ENCODE data around the gene KDM6B.
A peak's percentile ranks its signal among the peaks of the same experiment; 100 is the strongest.

Gene KDM6B

DNA sequence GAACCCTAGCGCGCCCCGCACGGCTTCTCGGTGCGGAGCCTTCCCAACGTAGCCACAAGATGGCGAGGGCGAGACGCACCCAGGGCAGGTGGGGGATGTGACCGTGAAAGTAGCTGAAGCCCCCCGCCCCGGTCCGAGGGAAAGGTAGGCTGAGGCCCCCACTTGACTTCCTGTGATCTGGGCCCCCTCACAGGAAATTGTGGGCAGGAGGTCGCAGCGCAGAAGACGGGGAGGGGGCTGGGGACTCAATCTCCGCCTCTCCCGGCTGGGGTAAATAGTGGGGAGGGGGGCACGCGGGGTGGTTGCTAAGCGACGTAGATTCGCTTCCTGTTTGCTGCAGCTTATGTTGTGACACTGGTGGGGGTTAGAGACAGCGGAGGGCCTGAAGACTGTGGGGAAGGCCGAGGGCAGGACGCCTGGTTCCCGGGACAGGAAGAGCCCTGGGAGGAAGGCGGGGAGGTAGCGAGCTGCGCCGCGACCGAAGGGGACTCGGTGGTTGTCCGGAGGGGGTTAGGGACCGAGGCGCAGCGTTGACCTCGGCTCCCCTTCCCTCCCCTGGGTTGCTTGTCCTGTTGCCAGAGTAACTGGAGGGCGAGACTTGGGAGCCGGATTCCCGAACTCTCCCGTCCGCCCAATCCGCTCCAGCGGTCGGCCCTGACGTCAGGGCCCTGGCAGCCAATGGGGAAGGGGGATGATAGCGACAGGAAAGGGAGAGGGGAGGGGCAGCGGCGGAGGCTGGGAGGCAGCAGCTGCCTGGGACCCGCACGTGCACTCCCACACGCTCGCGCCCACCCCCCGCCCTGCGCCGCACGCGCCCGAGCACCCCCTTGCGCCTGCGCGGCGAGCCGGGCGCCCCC is 1.2 kb downstream of the KDM6B start:
- peak overlapping the region; percentile 84 for H3K27ac Mint-ChIP-seq
- peaks cover 45% of the 10 kb centered on the region for H3K4me1 Mint-ChIP-seq
- H3K36me3 Mint-ChIP-seq, result no peaks in the 10 kb centered on the region

GRCh38 chr17:7835814-7836595 is 2.0 kb downstream of the KDM6B start:
- Mint-ChIP-seq H3K9me3 (no peaks in the 10 kb centered on the region), H3K27me3 (no peaks in the 10 kb centered on the region), H3K27ac (peak overlapping the region; percentile 94), H3K4me1 (peaks cover 53% of the 10 kb centered on the region), H3K4me3 (peak overlapping the region; percentile 88), H3K36me3 (peaks cover 4% of the 10 kb centered on the region)

More for the DNA sequence above, 1.2 kb downstream of the KDM6B start:
- no peaks in the 10 kb centered on the region for H3K9me3 Mint-ChIP-seq
- H3K4me3 Mint-ChIP-seq, result peak overlapping the region; percentile 88
- H3K27me3 Mint-ChIP-seq, result no peaks in the 10 kb centered on the region

DNA sequence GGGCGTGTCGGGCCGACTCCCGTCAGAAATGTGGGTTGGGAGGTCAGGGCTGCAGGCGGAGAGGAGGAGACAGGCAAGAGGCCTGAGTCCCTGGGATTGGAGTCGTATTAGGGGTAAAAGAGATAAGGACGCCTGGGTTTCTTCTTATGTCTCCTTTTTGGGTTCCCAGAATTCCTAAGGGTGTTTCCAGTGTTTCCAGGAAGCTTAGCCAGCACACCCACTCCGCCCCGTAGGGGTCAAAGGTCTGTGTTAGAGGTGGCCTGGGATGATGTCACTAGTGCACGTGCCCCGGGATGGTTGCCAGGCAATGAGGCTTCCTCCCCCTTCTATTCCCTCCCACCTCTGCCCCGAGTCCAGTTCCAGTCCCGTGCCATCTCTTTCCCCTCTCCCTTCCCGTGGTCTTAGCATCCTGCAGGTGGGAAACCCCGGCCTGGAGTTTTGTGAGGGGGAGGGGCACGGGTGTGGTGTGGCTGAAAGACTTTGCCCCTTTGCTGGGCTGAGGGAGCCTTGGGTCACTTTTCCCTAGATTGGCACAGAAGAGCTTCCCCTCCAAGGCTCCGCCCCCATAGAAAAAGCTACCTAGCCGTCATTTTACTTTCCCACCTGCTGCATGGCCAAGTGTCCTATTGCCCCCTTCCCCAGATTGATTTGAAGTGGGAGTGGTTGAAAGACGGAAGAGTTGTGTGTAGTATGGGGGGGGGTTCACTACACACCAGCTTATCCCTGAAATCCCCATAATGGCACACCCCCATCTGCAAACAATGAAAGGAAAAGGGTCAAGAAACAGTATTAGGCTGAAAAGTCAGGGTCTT is 2.8 kb downstream of the KDM6B start:
- Mint-ChIP-seq H3K27ac (peak overlapping the region; percentile 91), H3K36me3 (peaks cover 4% of the 10 kb centered on the region), H3K4me1 (peaks cover 55% of the 10 kb centered on the region), H3K27me3 (no peaks in the 10 kb centered on the region), H3K9me3 (no peaks in the 10 kb centered on the region), H3K4me3 (peak overlapping the region; percentile 88)

- Mint-ChIP-seq H3K36me3 (peaks cover 4% of the 10 kb centered on the region), H3K9me3 (no peaks in the 10 kb centered on the region), H3K27me3 (no peaks in the 10 kb centered on the region), H3K4me3 (peak overlapping the region; percentile 88), H3K27ac (peak overlapping the region; percentile 91), H3K4me1 (peaks cover 55% of the 10 kb centered on the region)
Observed at GRCh38 chr17:7837408-7838088, 3.5 kb downstream of the KDM6B start.

GRCh38 chr17:7838090-7839075 is 4.4 kb downstream of the KDM6B start:
- peaks cover 4% of the 10 kb centered on the region for H3K36me3 Mint-ChIP-seq
- H3K4me3 Mint-ChIP-seq, result peak overlapping the region; percentile 98
- peaks cover 52% of the 10 kb centered on the region for H3K4me1 Mint-ChIP-seq
- H3K27me3 Mint-ChIP-seq, result no peaks in the 10 kb centered on the region
- H3K27ac Mint-ChIP-seq, result peak overlapping the region; percentile 88
- no peaks in the 10 kb centered on the region for H3K9me3 Mint-ChIP-seq

DNA sequence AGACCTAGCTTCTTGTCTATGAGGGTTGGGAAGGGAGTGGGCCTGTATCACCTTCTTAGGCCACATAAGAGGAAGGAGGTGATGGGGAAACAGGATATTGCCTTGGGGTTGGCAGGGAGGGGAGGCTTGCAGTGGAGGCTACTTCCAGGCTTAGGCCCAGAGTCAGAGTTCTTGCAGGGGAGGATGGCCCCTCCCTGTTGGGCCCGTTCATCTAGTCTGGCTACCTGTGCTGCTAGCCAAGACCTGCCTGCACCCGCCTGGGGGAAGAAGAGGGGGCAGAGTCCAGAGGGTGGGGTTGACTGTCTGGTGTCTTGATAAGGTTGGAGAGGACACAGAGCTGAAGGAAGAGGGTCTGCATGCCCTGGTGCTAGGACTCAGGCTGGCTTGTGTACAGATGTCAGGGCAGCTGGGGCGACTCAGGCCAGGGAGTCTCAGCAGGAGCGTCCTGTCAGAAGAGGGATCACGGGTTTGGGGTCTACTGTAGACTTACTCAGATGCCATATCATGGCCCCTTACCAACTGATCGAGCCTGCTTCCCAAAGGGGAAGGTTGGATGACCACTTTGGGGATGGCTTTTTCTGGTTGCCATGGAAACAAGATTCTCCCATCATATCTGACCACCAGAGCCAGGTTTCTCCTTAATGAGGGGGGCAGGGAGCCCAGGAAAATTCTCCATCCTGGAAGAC is 5.3 kb downstream of the KDM6B start:
- H3K4me3 Mint-ChIP-seq, result peak overlapping the region; percentile 98
- H3K27me3 Mint-ChIP-seq, result no peaks in the 10 kb centered on the region
- no peaks in the 10 kb centered on the region for H3K9me3 Mint-ChIP-seq
- H3K4me1 Mint-ChIP-seq, result peaks cover 48% of the 10 kb centered on the region
- peak overlapping the region; percentile 90 for H3K27ac Mint-ChIP-seq
- H3K36me3 Mint-ChIP-seq, result peaks cover 7% of the 10 kb centered on the region

DNA sequence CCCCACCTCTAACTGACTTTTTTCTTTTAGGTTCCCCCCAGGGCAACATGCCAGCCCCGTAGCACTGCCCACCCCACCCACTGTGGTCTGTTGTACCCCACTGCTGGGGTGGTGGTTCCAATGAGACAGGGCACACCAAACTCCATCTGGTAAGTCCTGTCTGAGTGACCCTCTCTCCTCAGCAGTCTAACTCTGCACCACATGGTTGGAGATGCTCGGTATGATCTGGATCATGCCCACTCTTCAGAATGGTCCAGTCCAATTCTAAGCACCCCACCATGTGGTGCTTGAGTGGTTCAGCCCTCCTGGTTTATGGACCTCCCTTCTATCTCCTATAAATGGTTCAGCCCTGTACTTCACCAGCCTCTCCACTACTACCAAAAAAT is 5.9 kb downstream of the KDM6B start:
- Mint-ChIP-seq H3K36me3 (peaks cover 7% of the 10 kb centered on the region), H3K4me3 (peak overlapping the region; percentile 98), H3K9me3 (no peaks in the 10 kb centered on the region), H3K4me1 (peaks cover 48% of the 10 kb centered on the region), H3K27ac (peak overlapping the region; percentile 90), H3K27me3 (no peaks in the 10 kb centered on the region)

- Mint-ChIP-seq H3K36me3 (peaks cover 7% of the 10 kb centered on the region), H3K9me3 (no peaks in the 10 kb centered on the region), H3K4me3 (peak overlapping the region; percentile 98)
Observed at GRCh38 chr17:7840441-7840840, 6.4 kb downstream of the KDM6B start.

DNA sequence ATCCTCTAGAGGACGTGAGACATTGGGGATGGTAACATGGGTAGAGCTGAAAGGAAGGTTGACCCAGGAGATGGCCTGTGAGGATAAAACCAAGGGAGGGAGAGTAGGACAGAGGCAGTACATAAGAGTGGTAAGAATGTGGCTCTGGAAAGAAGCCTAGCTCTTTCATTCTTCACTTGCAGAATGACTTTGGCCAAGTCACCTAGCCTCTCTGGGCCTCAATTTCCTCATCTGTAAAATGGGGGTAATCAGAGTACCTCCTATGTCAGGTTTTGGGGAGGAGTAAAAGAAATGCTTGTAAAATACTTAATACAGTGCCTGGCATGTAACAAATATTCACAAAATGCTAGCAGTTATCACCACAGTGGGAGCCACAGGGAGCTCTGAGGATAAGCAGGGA is 6.9 kb downstream of the KDM6B start:
- peak overlapping the region; percentile 90 for H3K27ac Mint-ChIP-seq
- H3K4me3 Mint-ChIP-seq, result peak overlapping the region; percentile 98
- H3K9me3 Mint-ChIP-seq, result no peaks in the 10 kb centered on the region
- H3K36me3 Mint-ChIP-seq, result peaks cover 10% of the 10 kb centered on the region
- no peaks in the 10 kb centered on the region for H3K27me3 Mint-ChIP-seq
- H3K4me1 Mint-ChIP-seq, result peaks cover 48% of the 10 kb centered on the region

More at GRCh38 chr17:7840441-7840840, 6.4 kb downstream of the KDM6B start:
- no peaks in the 10 kb centered on the region for H3K27me3 Mint-ChIP-seq
- H3K4me1 Mint-ChIP-seq, result peaks cover 48% of the 10 kb centered on the region
- peak overlapping the region; percentile 90 for H3K27ac Mint-ChIP-seq

GRCh38 chr17:7841396-7841914 is 7.4 kb downstream of the KDM6B start:
- H3K4me1 Mint-ChIP-seq, result peaks cover 46% of the 10 kb centered on the region
- H3K27ac Mint-ChIP-seq, result peak overlapping the region; percentile 99
- peaks cover 12% of the 10 kb centered on the region for H3K36me3 Mint-ChIP-seq
- peak overlapping the region; percentile 98 for H3K4me3 Mint-ChIP-seq
- no peaks in the 10 kb centered on the region for H3K9me3 Mint-ChIP-seq
- no peaks in the 10 kb centered on the region for H3K27me3 Mint-ChIP-seq

DNA sequence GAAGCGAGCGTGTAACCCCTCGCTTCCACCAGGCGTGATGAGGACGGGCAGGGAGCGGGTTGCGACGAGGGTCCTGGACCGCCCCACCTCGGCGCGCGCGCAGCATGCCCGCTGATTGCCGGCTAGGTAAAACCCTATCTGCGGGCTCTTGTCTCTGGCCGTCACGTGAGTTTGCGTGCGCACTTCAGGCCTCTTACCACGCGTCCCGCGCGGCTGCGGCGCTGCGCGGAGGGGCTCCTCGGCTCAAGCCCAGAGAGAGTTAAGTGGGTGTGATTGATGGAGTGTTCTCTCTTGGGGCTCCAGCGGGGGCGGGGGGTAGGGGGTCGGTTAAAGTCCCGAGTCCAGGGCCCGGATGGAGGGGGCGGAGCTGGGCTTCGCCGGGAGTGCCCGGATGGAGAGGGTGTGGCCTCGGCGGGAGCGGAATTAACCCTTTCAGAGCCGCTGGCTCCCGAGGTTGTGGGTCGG is 7.9 kb downstream of the KDM6B start:
- H3K27me3 Mint-ChIP-seq, result no peaks in the 10 kb centered on the region
- peaks cover 43% of the 10 kb centered on the region for H3K4me1 Mint-ChIP-seq
- H3K9me3 Mint-ChIP-seq, result no peaks in the 10 kb centered on the region
- H3K27ac Mint-ChIP-seq, result peak overlapping the region; percentile 99
- H3K36me3 Mint-ChIP-seq, result peaks cover 15% of the 10 kb centered on the region
- peak overlapping the region; percentile 98 for H3K4me3 Mint-ChIP-seq

DNA sequence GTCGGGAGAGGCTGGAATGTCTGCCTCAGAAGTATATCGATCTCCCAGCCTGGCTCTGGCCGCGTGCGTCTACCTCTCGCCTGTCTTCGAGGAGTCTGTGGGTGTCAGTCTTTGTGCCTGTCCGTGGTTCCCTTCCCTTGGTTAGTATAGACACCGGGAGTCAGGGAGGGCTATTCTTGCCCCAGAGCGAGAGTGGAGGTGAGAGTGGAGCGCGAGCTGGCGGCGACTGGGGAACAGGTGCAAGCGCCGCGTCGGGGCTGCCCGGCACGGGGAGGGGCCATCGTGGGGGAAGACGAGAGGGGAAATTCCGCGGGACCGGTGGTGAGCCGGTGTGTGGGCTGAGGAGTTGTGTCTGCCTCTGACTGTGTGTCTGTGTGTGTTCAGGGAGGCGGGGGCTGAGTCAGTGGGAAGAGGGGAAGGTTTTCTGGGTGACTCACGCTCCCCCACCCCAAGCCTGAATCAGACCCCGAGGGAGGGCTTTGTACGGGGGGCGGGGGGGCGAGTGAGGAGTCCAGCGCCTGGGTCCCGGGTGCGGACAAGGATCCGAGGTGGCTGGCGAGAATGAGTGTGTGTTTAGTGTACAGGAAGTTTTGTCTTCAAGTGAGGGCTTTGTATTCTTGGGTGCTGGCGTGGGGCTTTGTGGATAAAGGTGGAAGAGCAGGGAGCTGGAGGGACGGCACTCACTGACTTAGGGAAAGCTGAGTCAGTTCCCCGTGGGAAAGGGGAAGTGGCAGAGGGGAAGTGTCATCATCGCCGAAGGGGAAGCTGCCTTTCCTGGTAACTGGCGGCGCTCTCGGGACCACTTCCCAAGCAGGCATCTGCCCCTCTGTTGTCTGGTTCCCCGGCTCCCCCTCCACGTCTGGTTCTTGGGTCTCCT is 8.6 kb downstream of the KDM6B start:
- Mint-ChIP-seq H3K4me1 (peaks cover 36% of the 10 kb centered on the region), H3K36me3 (peaks cover 15% of the 10 kb centered on the region), H3K9me3 (no peaks in the 10 kb centered on the region), H3K4me3 (peak overlapping the region; percentile 98), H3K27me3 (no peaks in the 10 kb centered on the region), H3K27ac (peak overlapping the region; percentile 99)

GRCh38 chr17:7843257-7843535 is 9.2 kb downstream of the KDM6B start:
- Mint-ChIP-seq H3K4me3 (peak overlapping the region; percentile 98), H3K27me3 (no peaks in the 10 kb centered on the region), H3K27ac (peak overlapping the region; percentile 99), H3K4me1 (peaks cover 33% of the 10 kb centered on the region), H3K36me3 (peaks cover 15% of the 10 kb centered on the region), H3K9me3 (no peaks in the 10 kb centered on the region)

All from activated naive CD4-positive, alpha-beta T cell treated with anti-CD3 and anti-CD28 coated beads, Interleukin-2, amount 50 U/mL, for 24 hours (primary cell).